Kidney (tissue), 14 donors: ENCODE results near the gene CPVL. TPM values are rescaled to one million over a fixed set of nuclear protein-coding genes. Genes with fewer than 3 reads are reported as not detected.

Experiments used
- DNase-seq, 5 donors: peaks; one replicate each; pipeline ENCODE4 v3.0.0-alpha.2; 2013 to 2020
- FAIRE-seq: peaks from 2 replicates; lab custom pipeline; 2012; peaks lifted over from hg19 to GRCh38; lab: Jason Lieb, UNC
- H3K27ac ChIP-seq, 2 donors: one replicate each; pipeline ENCODE4 v1.7.0; 2013; ENCODE audit warnings: low read depth in 2 of 2, low read length in 2 of 2, inconsistent platforms in 1 of 2
- H3K27me3 ChIP-seq: one replicate; pipeline ENCODE4 v1.7.1; 2013; ENCODE audit warnings: low read length, inconsistent platforms; ENCODE audit not compliant: control insufficient read depth, insufficient read depth
- H3K36me3 ChIP-seq, 3 donors: one replicate each; pipeline versions ENCODE4 v1.7.0 to v1.7.1; 2013; ENCODE audit warnings: low read length in 3 of 3, control low read depth in 1 of 3, inconsistent platforms in 1 of 3; ENCODE audit not compliant: insufficient read depth in 3 of 3, control insufficient read depth in 2 of 3
- H3K4me1 ChIP-seq, 3 donors: one replicate each; pipeline versions ENCODE4 v1.7.0 to v1.7.1; 2013; ENCODE audit warnings: low read length in 3 of 3, inconsistent platforms in 1 of 3, low read depth in 1 of 3; ENCODE audit not compliant: control insufficient read depth in 2 of 3, insufficient read depth in 2 of 3
- H3K4me3 ChIP-seq, 3 donors: one replicate each; pipeline versions ENCODE4 v1.7.0 to v1.8.1; 2013; ENCODE audit warnings: low read length in 3 of 3, control low read depth in 1 of 3, inconsistent platforms in 1 of 3
- H3K9ac ChIP-seq, 3 donors: one replicate each; pipeline versions ENCODE4 v1.7.0 to v1.7.1; 2013; ENCODE audit warnings: low read length in 3 of 3, control low read depth in 1 of 3, inconsistent platforms in 1 of 3
- H3K9me3 ChIP-seq, 3 donors: one replicate each; pipeline versions ENCODE4 v1.7.0 to v1.7.1; 2013; ENCODE audit warnings: low read length in 3 of 3, control low read depth in 1 of 3, inconsistent platforms in 1 of 3; ENCODE audit not compliant: control insufficient read depth in 2 of 3, insufficient read depth in 1 of 3
- CTCF ChIP-seq: IDR thresholded peaks from 3 replicates; pipeline ENCODE4 v1.5.1; 2012; ENCODE audit warnings: mild to moderate bottlenecking, moderate library complexity, borderline replicate concordance; ENCODE audit not compliant: insufficient read depth; ENCODE audit errors: extremely low read depth
- intact Hi-C: fragments of 100-400 bp; cut with DNase I; formaldehyde crosslinking; loops from one replicate; pipeline ENCODE4 v1.11.1; 2022
- polyA plus RNA-seq: library from polyadenylated mRNA; stranded (reverse); fragments of 350-450 nt; fragmentation: Illumina TruSeq; extraction: RNeasy Lipid Tissue Mini Kit (QIAGEN cat#74804); gene quantifications from one replicate; pipeline ENCODE4 v1.2.3, GENCODE V29; 2014; ENCODE audit warnings: low read depth, low replicate concordance; ENCODE audit not compliant: insufficient read depth
- total RNA-seq: library from RNA; stranded (reverse); fragmentation: NEBNext Ultra II Directional; extraction: Animal tissue kit (Norgen Biotek cat#: 25700); gene quantifications from one replicate; pipeline ENCODE4 v1.2.1, GENCODE V29; 2021
- donor health status: control.
- donor health status: control.
- donor health status: control.
- donor health status: control.
- donor health status: control.
- donor health status: DM: yes; HTN: yes; CAD: no.
- donor health status: Normal renal cell carcinoma (clear cell type).

The CPVL gene
- total and polyA plus RNA-seq, 2 donors from 2014 or later = 104 to 133 TPM

- intact Hi-C loops = no loop called here
- no peaks in the 10 kb centered on the region for H3K27me3 ChIP-seq
- DNase-seq (peak in 3 of 5 donors; percentile 25 to 64 (median 47)), FAIRE-seq (no peak)
- no peak overlapping the region for H3K4me3 ChIP-seq
- H3K36me3 ChIP-seq = peaks cover 0 to 3% (median 0%) of the 10 kb centered on the region in 3 donors
- H3K27ac ChIP-seq = no peak overlapping the region
- H3K9me3 ChIP-seq = no peaks in the 10 kb centered on the region
- no peak overlapping the region for H3K9ac ChIP-seq
- H3K4me1 ChIP-seq = peaks cover 3 to 6% (median 4%) of the 10 kb centered on the region in 3 donors
- no peak for TF ChIP-seq CTCF
These were observed 146.2 kb downstream of the CPVL start for GRCh38 chr7:28999895-29000716.

- Histone ChIP-seq H3K36me3 (peaks cover 0 to 3% (median 0%) of the 10 kb centered on the region in 3 donors), H3K4me3 (no peak overlapping the region), H3K27ac (no peak overlapping the region), H3K9ac (no peak overlapping the region), H3K27me3 (no peaks in the 10 kb centered on the region), H3K9me3 (no peaks in the 10 kb centered on the region), H3K4me1 (peaks cover 3 to 6% (median 4%) of the 10 kb centered on the region in 3 donors)
- no peak for TF ChIP-seq CTCF
- DNase-seq (peak in 1 of 5 donors; percentile 35), FAIRE-seq (no peak)
- intact Hi-C loops = no loop called here
These were observed 146.9 kb downstream of the CPVL start for GRCh38 chr7:28999427-28999826.

- Histone ChIP-seq H3K9me3 (no peaks in the 10 kb centered on the region), H3K9ac (no peak overlapping the region), H3K4me1 (peaks cover 3 to 6% (median 4%) of the 10 kb centered on the region in 3 donors), H3K27me3 (no peaks in the 10 kb centered on the region), H3K27ac (no peak overlapping the region), H3K4me3 (no peak overlapping the region), H3K36me3 (peaks cover 0 to 3% (median 0%) of the 10 kb centered on the region in 3 donors)
- TF ChIP-seq CTCF = no peak
- FAIRE-seq (no peak), DNase-seq (peak in 4 of 5 donors; percentile 63 to 87 (median 80))
- intact Hi-C loops = no loop called here
These were observed 148.2 kb downstream of the CPVL start for GRCh38 chr7:28998105-28998504.
